Ovary (tissue), 9 donors: ENCODE results near the gene PTPRS. TPM values are rescaled to one million over a fixed set of nuclear protein-coding genes. Genes with fewer than 3 reads are reported as not detected.

Source experiments
- DNase-seq, 5 donors: peaks; one replicate each; pipeline ENCODE4 v3.0.0-alpha.2; 2019 to 2020
- H3K27ac ChIP-seq, 2 donors: fragments of 200-600 bp; one replicate each; pipeline versions ENCODE4 v1.5.1 to v1.8.0; 2019 to 2022
- H3K27me3 ChIP-seq: fragments of 200-600 bp; one replicate; pipeline ENCODE4 v1.8.0; 2022
- H3K36me3 ChIP-seq: fragments of 200-600 bp; sonication (generic); one replicate; pipeline ENCODE4 v1.5.1; 2019
- H3K4me1 ChIP-seq: one replicate; pipeline ENCODE4 v1.8.1; 2013; ENCODE audit warnings: mild to moderate bottlenecking, moderate library complexity; ENCODE audit not compliant: insufficient read depth
- H3K4me3 ChIP-seq: fragments of 200-600 bp; sonication (generic); one replicate; pipeline ENCODE4 v1.5.1; 2017
- H3K9me3 ChIP-seq, 2 donors: fragments of 200-600 bp in 1 of 2; sonication (generic) in 1 of 2; one replicate each; pipeline versions ENCODE4 v1.5.1 to v1.8.1; 2013 to 2019; ENCODE audit warnings: mild to moderate bottlenecking in 1 of 2, moderate library complexity in 1 of 2
- CTCF ChIP-seq, 3 donors: fragments of 450-650 bp in 2 of 3; fragments of 200-600 bp in 1 of 3; IDR thresholded peaks; one replicate each; pipeline versions ENCODE4 v1.5.1 to v1.8.0; 2016 to 2022; ENCODE audit warnings: antibody characterized with exemption in 3 of 3, mild to moderate bottlenecking in 1 of 3
- EP300 ChIP-seq: sonication (generic); formaldehyde crosslinking; IDR thresholded peaks from one replicate; pipeline ENCODE4 v1.6.1; 2017; ENCODE audit warnings: antibody characterized with exemption
- POLR2A ChIP-seq: fragments of 450-650 bp; IDR thresholded peaks from one replicate; pipeline ENCODE4 v1.6.1; 2017; ENCODE audit warnings: antibody characterized with exemption, mild to moderate bottlenecking, moderate library complexity
- WGBS, 3 donors: extraction: QIAGEN DNeasy Blood & Tissue Kit in 1 of 3; methylation state at CpG; one replicate each; pipeline versions ENCODE4 v1.1.5 to v1.1.7; 2013 to 2017; 5-methylcytosine and 5-hydroxymethylcytosine counted together
- intact Hi-C, 4 donors: fragments of 100-400 bp; cut with DNase I; formaldehyde crosslinking; loops; one replicate each; pipeline versions ENCODE4 v1.11.0 to v1.15.1; 2022 to 2023
- polyA plus RNA-seq, 2 donors: library from polyadenylated mRNA; stranded (reverse); fragments of 200-250 nt in 1 of 2; fragments of 350-450 nt in 1 of 2; fragmentation: Illumina TruSeq in 1 of 2; extraction: RNeasy Lipid Tissue Mini Kit (QIAGEN cat#74804) in 1 of 2; gene quantifications; one replicate each; pipeline ENCODE4 v1.2.3, GENCODE V29; 2013 to 2014
- total RNA-seq, 7 donors: library from RNA; depleted of rRNA in 2 of 7; stranded (reverse); fragments of >200 nt in 2 of 7; fragmentation: NEBNext Ultra II Directional in 3 of 7; extraction: Animal tissue kit (Norgen Biotek cat#: 25700) in 3 of 7; gene quantifications; one replicate each; pipeline versions ENCODE4 v1.1.0 to v1.2.4, GENCODE V29; 2016 to 2023
- donor health status: DM: no; HTN: no; CAD: no; lungs with moderate emphysema.
- donor health status: DM: no; HTN: no; CAD: no.
- donor health status: Bipolar disorder and iron deficiency.
- donor health status: DM: yes; HTN: yes; CAD: no.
- donor health status: DM: no; HTN: no; CAD: no.
- donor health status: DM: yes; HTN: yes; CAD: no.

Gene PTPRS
- total and polyA plus RNA-seq, 9 donors = 12.3 to 196 (median 168) TPM

GRCh38 chr19:5333581-5334365 is 6.8 kb downstream of the PTPRS start:
- 80 to 86% (median 85%) methylated on average over 16 to 17 of the region's 17 CpGs for WGBS, 3 donors
- no peak for DNase-seq
- Histone ChIP-seq H3K27me3 (no peaks in the 10 kb centered on the region), H3K27ac (no peak overlapping the region), H3K4me3 (no peak overlapping the region), H3K36me3 (no peaks in the 10 kb centered on the region), H3K4me1 (no peaks in the 10 kb centered on the region), H3K9me3 (no peaks in the 10 kb centered on the region)
- TF ChIP-seq POLR2A (no peak), CTCF (IDR thresholded peaks at IDR 0.05) (no peak), EP300 (no peak)
- intact Hi-C loops = no loop called here

GRCh38 chr19:5332501-5332900 is 8.1 kb downstream of the PTPRS start:
- H3K27ac ChIP-seq = no peak overlapping the region
- H3K4me3 ChIP-seq = no peak overlapping the region
- no peaks in the 10 kb centered on the region for H3K9me3 ChIP-seq
- no peak for DNase-seq
- 65 to 86% (median 76%) methylated on average over 11 of the region's 11 CpGs for WGBS, 3 donors
- H3K27me3 ChIP-seq = no peaks in the 10 kb centered on the region
- TF ChIP-seq CTCF (IDR thresholded peaks at IDR 0.05) (no peak), POLR2A (no peak), EP300 (no peak)
- H3K4me1 ChIP-seq = no peaks in the 10 kb centered on the region
- intact Hi-C loops = no loop called here
- H3K36me3 ChIP-seq = no peaks in the 10 kb centered on the region

GRCh38 chr19:5331790-5332189 is 8.8 kb downstream of the PTPRS start:
- Histone ChIP-seq H3K27me3 (no peaks in the 10 kb centered on the region), H3K9me3 (no peaks in the 10 kb centered on the region), H3K27ac (no peak overlapping the region), H3K36me3 (no peaks in the 10 kb centered on the region), H3K4me1 (no peaks in the 10 kb centered on the region), H3K4me3 (no peak overlapping the region)
- intact Hi-C loops = no loop called here
- no peak for TF ChIP-seq CTCF (IDR thresholded peaks at IDR 0.05)
- no peak for TF ChIP-seq POLR2A
- TF ChIP-seq EP300 = no peak
- WGBS, 3 donors = 83 to 89% (median 85%) methylated on average over 13 of the region's 13 CpGs
- no peak for DNase-seq

- TF ChIP-seq EP300 = no peak
- no peak for TF ChIP-seq CTCF (IDR thresholded peaks at IDR 0.05)
- no peak for TF ChIP-seq POLR2A
- Histone ChIP-seq H3K27ac (no peak overlapping the region), H3K9me3 (no peaks in the 10 kb centered on the region), H3K27me3 (no peaks in the 10 kb centered on the region), H3K36me3 (no peaks in the 10 kb centered on the region), H3K4me1 (no peaks in the 10 kb centered on the region), H3K4me3 (no peak overlapping the region)
- WGBS, 3 donors = 85 to 89% (median 86%) methylated on average over 10 of the region's 10 CpGs
- intact Hi-C loops = no loop called here
- no peak for DNase-seq
Observed at GRCh38 chr19:5330307-5330720, 10.3 kb downstream of the PTPRS start.
